AG09309 (cell line): ENCODE results near the gene PDXP.
A peak's percentile ranks its signal among the peaks of the same experiment; 100 is the strongest.
"Not testable (repeated sequence)": the region's sequence is repeated elsewhere in the genome, so short reads cannot be mapped to it uniquely, and the experiment has no call there.

Experiments used
- DNase-seq: peaks from one replicate; pipeline ENCODE4 v3.0.0-alpha.2; 2010; ENCODE audit warnings: low read depth
- H3K4me3 ChIP-seq: 2 replicates; pipeline ENCODE4 v1.5.1; 2011; ENCODE audit warnings: mild to moderate bottlenecking, low read depth, low read length, moderate library complexity; ENCODE audit not compliant: control insufficient read depth
- TF ChIP-seq, protein P1 (sequence below): IDR thresholded peaks from 2 replicates; pipeline ENCODE4 v1.5.1; 2011; ENCODE audit warnings: mild to moderate bottlenecking, low read depth, low read length, inconsistent platforms; ENCODE audit not compliant: insufficient read depth, control insufficient read depth; ENCODE audit errors: missing control alignments

PDXP gene, protein sequence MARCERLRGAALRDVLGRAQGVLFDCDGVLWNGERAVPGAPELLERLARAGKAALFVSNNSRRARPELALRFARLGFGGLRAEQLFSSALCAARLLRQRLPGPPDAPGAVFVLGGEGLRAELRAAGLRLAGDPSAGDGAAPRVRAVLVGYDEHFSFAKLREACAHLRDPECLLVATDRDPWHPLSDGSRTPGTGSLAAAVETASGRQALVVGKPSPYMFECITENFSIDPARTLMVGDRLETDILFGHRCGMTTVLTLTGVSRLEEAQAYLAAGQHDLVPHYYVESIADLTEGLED

DNA sequence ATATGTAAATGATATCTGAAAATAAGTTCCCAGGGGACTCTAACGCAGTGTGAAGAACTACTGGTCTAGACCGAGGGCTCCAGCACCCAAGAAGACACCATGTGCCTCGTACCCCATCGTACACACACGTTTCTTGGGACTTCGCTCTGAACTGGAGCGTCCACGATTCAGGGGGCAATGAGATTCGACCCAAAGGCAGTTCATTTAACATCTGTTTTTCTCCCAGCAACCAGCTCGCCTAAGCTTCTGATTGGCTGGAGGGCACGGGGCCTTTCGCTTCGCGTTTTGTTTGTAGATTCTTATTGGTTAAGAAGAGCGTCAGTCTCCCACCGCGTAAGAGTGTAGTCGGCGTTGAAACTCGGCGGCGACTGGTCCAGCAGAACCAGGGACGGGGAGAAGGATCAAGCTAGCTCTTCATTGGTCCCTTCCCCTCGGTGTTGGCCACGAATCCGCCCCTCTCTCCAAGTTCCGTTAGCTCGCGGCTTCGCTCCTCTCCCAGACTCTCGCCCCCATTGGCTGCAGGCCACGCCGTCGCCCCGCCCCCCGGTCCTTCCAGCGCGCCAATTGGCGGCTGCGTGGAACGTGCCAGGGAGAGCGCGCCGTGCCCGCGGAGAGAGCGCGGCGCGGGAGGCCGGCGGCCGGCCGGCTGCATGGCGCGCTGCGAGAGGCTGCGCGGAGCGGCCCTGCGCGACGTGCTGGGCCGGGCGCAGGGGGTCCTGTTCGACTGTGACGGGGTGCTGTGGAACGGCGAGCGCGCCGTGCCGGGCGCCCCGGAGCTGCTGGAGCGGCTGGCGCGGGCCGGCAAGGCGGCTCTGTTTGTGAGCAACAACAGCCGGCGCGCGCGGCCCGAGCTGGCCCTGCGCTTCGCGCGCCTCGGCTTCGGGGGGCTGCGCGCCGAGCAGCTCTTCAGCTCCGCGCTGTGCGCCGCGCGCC lies at the start of gene PDXP:
PDXP (plus strand) TSS at position 591 of the 933 bp plus-strand sequence; CDS start at position 651, 60 bp downstream.
- DNase-seq: peak; percentile 100
- H3K4me3 ChIP-seq: peak within 1 kb of the TSS; percentile 84
- TF ChIP-seq, protein P1, sequence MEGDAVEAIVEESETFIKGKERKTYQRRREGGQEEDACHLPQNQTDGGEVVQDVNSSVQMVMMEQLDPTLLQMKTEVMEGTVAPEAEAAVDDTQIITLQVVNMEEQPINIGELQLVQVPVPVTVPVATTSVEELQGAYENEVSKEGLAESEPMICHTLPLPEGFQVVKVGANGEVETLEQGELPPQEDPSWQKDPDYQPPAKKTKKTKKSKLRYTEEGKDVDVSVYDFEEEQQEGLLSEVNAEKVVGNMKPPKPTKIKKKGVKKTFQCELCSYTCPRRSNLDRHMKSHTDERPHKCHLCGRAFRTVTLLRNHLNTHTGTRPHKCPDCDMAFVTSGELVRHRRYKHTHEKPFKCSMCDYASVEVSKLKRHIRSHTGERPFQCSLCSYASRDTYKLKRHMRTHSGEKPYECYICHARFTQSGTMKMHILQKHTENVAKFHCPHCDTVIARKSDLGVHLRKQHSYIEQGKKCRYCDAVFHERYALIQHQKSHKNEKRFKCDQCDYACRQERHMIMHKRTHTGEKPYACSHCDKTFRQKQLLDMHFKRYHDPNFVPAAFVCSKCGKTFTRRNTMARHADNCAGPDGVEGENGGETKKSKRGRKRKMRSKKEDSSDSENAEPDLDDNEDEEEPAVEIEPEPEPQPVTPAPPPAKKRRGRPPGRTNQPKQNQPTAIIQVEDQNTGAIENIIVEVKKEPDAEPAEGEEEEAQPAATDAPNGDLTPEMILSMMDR: no peak

DNA sequence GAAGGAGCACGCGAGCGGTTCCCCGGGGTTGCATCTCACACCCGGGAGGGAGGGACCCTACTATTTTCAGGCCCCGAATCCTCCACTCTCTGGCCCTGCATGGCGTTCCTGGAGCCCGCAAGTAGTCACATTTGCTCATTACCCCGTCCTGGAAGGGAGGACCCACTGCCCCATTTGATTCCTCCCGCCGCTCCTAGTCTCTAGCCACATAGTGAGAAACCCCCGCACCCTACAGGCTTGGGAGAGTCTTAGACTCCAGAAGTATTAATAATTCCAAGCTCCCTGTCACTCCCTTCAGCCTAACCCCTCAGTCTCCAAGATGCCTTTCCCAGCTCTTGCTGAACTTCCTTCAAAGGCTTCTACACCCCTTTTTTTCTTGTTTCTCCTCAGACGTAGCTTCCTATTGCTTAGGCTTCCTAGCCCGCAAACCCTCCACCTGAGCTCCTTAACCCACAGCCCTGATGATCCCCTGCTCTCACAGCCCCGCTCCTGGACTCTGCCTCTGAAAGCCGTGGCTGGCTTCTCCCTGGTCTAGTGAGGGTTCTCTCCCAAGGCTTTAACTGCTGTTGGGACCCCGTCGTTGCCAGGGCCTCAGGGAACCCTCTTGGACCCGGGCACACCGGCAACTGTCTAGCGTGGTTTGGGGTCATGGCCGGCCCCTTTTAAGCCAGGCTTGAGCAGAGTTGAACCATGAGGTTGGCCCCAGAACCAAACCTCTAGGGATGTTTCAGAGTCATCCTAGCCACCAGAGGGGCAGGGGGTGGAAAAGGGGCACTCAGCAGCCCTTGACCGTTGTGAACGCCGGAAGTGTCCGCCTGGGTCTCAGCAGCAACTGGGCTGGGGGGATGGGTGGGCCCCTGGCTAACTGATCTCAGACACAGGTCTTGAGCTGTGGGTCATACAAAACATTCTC lies 49.0 kb upstream of the PDXP start:
- TF ChIP-seq, protein P1: no peak
- DNase-seq: no peak
- H3K4me3 ChIP-seq: peak overlapping the region; percentile 82

DNA sequence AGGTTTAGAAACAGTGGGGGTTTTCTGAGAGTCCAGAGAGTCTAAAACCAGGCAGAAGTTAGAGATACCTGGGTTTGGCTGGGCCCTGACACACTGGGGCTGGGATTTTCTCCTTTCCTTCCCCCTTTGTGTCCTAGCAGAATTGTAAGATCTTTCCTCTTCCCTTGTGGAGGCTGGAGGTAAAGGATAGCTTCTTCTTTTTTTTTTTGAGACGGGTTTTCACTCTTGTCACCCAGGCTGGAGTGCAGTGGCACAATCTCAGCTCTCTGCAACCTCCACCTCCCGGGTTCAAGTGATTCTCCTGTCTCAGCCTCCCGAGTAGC lies 48.4 kb upstream of the PDXP start:
- peak overlapping the region; percentile 82 for H3K4me3 ChIP-seq
- DNase-seq: not testable (repeated sequence)

DNA sequence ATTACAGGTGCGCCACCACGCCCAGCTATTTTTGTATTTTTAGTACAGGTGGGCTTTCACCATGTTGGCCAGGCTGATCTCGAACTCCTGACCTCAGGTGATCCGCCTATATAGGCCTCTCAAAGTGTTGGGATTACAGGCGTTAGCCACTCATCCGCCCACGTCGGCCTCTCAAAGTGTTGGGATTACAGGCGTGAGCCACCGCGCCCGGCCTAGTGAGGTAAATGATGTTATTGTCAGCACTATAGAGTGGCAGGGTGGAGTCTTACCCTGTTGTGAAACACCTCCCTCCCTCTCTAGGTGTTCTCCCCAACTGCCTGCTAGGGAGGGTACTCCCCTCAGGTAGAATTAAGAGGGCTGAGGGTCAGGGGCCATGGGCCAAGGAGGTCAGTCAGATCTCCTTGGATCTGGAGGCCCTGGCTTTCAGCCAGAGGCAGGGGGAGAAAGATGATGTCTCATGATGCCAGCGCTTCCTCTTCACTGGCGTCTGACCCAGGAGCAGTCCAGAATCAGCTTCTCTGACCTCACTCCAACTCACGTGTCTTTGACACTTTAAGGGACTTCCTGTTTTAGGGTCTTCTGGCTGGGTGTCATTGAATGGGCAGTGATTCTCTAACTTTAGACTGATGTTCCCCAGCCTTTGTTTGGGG lies 47.9 kb upstream of the PDXP start:
- H3K4me3 ChIP-seq: no peak overlapping the region
- TF ChIP-seq, protein P1: no peak
- DNase-seq: no peak

DNA sequence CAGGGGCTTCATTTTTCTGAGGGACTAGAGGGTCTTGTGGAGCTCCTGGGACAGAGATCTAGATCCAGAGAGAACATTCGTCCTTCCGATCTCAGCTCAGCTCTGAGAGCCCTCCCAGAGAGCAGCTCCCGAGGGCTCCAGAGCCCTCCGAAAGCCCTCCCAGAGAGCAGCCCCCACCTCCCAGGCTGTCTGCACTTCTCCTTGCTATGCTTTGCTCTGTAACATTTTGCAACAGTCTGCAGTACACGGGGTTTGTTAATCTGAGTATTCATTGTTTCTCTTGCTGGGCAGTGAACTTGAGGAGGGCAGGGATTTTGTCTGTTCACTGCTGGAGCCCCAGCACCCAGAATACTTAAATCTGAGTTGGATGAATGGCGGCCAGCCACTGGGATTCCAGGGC lies 47.3 kb upstream of the PDXP start:
- DNase-seq: no peak
- H3K4me3 ChIP-seq: no peak overlapping the region
- TF ChIP-seq, protein P1: no peak

DNA sequence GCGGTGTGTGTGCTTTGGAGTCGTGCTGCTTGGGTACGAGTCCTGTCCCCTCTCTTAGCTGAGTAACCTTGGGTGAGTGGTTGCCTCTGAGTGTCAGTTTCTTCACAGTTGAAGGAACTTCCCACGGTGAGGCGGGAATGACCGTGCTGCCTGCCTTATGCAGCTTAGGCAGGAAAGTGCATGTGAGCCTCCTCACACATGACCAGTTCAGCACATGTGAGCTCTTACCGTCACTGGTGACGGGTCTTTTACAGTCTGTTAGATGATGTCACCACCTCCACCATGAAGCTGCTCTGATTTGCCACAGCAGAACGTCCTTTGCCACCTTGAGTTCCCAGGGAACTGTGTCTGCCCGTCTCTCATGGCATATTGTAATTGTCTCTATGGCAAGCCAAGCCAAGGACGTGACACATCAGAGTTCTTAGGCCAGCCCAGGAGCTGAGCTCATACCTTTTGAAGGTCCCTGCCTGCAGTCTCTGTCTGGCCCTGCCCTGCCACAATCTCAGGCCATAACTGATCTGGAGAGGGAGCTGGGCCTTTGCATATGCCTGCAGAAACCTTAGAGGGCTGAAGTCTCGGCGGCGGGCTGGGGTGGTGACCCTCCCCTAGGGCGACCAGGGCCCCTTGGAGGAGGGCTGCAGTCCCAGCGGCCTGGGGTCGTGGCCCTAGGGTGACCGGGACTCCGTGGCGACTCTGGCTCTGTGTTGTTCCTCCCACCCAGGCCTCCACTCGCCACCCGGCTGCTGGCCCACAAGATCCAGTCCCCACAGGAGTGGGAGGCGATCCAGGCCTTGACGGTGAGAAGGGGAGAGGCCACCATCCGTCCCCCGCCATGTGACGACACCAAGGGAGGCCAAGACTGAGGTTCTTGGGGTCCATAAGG lies 42.1 kb upstream of the PDXP start:
- TF ChIP-seq, protein P1: no peak
- no peak for DNase-seq

More for the DNA sequence above, 42.1 kb upstream of the PDXP start:
- no peak overlapping the region for H3K4me3 ChIP-seq
